ENCODE results near the gene TADA2B.

TADA2B gene

GRCh38 chr4:7019367-7019766 lies 23.8 kb upstream of the TADA2B start:
- no peak for DNase-seq

GRCh38 chr4:7020290-7020689 lies 22.9 kb upstream of the TADA2B start:
- no peak for DNase-seq

GRCh38 chr4:7020856-7021255 lies 22.3 kb upstream of the TADA2B start:
- no peak for DNase-seq

GRCh38 chr4:7021355-7021754 lies 21.8 kb upstream of the TADA2B start:
- no peak for DNase-seq

- no peak for DNase-seq
These were observed 21.1 kb upstream of the TADA2B start for GRCh38 chr4:7021930-7022664.

GRCh38 chr4:7023486-7023885 lies 19.7 kb upstream of the TADA2B start:
- no peak for DNase-seq

GRCh38 chr4:7023901-7024300 lies 19.3 kb upstream of the TADA2B start:
- no peak for DNase-seq

GRCh38 chr4:7024336-7024890 lies 18.8 kb upstream of the TADA2B start:
- DNase-seq: no peak

GRCh38 chr4:7025040-7025602 lies 18.1 kb upstream of the TADA2B start:
- DNase-seq: no peak

GRCh38 chr4:7026107-7026506 lies 17.1 kb upstream of the TADA2B start:
- DNase-seq: no peak

GRCh38 chr4:7027284-7027683 lies 15.9 kb upstream of the TADA2B start:
- no peak for DNase-seq

GRCh38 chr4:7027913-7028312 lies 15.3 kb upstream of the TADA2B start:
- no peak for DNase-seq

GRCh38 chr4:7029212-7029611 lies 14.0 kb upstream of the TADA2B start:
- DNase-seq: no peak

- DNase-seq: no peak
These were observed 13.3 kb upstream of the TADA2B start for GRCh38 chr4:7029921-7030320.

- no peak for DNase-seq
These were observed 12.3 kb upstream of the TADA2B start for GRCh38 chr4:7030856-7031255.

- DNase-seq: no peak
These were observed 11.4 kb upstream of the TADA2B start for GRCh38 chr4:7031558-7032449.

GRCh38 chr4:7032596-7032995 lies 10.6 kb upstream of the TADA2B start:
- no peak for DNase-seq

GRCh38 chr4:7034262-7035081 lies 8.7 kb upstream of the TADA2B start:
- DNase-seq: no peak

- DNase-seq: no peak
These were observed 5.7 kb upstream of the TADA2B start for GRCh38 chr4:7037425-7037824.

GRCh38 chr4:7040765-7041164 lies 2.4 kb upstream of the TADA2B start:
- DNase-seq: no peak

GRCh38 chr4:7041246-7041645 lies 1.9 kb upstream of the TADA2B start:
- DNase-seq: no peak

- no peak for DNase-seq
These were observed 1.2 kb upstream of the TADA2B start for GRCh38 chr4:7041801-7042502.
